AG08396 (cell line): Measurements from ENCODE around the gene CARMIL3.

Experiments used
- DNase-seq: peaks from one replicate; pipeline ENCODE4 v3.0.0; 2012; ENCODE audit warnings: low spot score, mixed read lengths

CARMIL3 gene

DNA sequence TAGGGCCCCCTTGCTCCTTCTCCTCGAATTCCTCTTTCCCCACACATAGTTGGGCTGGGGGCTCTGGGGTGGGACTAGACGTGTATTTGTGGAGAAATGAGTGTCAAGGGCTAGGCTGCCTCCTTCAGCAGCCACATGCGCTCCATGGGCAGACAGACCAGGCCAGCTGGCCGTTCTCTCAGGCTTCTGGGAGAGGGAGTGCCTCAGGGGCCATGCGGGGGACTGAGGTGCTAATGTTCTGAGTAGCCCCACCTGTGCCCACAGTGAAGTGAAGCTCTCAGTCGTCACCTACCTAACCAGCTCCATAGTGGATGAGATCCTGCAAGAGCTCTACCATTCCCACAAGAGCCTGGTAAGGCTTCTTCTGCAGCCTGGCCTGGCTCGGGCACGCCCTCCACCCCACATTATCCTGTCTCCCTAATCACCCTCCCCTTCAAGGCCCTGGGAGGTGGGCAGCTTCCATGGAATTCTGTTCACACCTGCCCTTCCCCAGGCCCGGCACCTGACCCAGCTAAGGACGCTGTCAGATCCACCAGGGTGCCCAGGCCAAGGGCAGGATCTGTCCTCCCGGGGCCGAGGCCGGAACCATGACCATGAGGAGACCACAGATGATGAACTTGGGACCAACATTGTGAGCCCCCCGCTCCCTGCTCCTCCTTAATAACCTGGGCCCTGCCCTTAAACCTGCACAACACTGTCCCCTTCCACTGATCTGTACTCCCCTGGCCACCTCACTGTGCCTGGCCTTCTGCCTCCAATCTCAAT is 10.6 kb downstream of the CARMIL3 start:
- DNase-seq, result no peak

DNA sequence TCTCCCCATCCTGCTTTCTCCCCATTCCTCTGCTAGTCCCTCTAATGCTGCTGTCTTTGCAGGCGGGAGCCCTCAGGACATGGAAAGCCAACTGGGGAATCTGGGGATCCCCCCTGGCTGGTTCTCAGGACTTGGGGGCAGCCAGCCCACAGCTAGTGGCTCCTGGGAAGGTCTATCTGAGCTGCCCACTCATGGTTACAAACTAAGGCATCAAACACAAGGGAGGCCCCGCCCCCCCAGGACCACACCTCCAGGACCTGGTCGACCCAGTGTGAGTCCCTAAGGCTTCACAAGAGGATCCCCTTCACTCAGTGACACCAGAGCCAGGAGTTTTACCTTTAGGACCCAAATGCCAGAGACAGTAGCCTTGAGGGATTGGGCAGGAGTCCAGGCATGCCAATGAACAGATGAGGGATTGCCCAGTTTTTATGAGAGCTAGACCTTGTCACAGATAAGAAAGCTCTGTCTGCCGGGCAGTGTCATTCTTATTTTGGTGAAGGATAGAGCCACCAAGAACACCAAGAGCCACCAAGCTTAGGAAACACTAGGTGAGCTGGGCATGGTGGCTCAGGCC is 11.5 kb downstream of the CARMIL3 start:
- no peak for DNase-seq

DNA sequence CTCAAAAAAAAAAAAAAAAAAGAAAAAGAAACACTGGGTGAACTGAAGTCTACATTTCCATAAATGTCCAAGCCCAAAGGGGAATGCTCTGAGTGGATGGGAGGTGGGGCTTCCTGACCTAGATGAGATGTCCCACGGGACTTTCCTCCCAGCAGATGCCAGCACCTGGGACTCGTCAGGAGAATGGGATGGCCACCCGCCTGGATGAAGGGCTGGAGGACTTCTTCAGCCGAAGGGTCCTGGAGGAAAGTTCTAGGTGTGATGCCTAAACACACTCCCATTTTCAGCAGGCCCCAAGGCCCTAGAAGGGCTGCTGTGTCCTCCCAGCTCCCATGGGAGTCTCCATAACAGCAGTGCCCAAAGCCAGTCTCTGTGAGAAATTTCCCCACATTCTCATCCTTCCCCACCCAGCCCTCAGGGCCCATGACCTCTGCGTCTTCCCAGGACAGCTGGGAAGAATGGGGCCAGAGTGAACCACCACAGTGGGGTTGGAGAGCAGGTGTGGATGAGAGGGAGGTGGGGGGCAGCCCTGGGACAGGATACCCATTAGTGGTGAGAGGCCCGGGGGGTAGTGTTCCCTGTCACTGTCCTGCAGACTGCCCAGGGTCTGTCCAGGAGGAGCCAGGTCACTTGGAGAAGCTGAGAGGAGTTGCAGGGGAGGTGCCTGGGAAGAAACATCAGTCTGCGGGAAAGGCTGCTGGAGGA is 12.4 kb downstream of the CARMIL3 start:
- DNase-seq, result no peak

DNA sequence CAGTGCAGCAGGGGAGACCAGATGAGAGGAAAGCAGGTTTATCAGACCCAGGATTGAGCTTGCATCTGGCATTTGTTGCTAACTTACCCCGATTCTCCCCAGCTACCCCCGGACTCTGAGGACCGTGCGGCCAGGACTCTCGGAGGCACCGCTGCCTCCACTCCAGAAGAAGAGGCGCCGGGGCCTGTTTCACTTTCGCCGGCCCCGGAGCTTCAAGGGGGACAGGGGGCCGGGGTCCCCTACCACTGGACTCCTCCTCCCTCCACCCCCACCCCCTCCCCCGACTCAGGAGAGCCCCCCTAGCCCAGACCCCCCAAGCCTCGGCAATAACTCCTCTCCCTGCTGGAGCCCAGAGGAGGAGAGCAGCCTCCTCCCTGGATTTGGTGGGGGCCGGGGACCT is 13.0 kb downstream of the CARMIL3 start:
- DNase-seq, result no peak

DNA sequence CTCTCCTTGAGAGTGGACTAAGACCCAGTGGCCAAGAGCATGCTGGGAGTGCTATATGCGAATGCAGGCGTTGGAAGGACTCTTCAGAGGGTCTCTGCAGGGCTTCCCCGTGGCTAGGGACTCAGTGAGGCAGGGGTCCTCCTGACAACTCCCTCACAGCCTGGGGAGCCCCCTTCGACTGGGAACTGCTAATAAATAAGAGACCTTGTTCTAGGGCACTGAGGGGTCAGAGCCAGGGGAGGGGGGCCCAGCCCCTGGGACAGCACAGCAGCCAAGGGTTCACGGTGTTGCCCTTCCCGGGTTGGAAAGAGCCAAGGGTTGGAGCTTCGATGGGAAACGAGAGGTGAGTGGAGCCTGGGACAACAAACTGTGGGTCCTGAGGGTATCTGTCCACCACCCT is 13.6 kb downstream of the CARMIL3 start:
- DNase-seq, result no peak

DNA sequence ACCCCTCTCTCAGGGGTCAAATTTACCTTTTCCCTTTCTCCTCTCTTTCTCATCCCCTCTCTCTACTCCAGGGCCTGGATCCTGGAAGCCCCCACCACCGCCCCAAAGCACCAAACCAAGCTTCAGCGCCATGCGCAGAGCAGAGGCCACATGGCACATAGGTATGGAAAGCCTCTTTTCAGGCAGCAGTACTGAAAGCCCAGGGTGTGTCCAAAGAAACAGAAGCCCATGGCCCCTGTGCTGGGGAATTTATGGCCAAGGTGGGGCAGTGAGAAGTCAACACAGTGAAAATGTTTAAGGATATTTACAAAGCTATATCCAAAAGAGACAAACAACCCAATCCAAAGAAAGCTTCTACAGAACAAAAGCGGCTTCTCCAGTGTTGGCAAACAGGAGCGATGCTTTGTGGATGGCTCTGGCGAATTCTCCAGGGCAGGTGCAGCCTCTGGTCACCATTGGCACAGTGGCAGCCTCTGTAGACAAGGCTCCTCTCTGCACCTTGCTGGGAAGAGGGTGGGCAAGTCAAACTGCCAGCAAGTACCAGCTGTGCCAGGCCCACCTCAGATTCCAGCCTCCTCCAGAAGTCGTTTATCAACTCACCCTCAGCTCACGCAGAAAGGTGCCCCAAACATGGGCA is 14.8 kb downstream of the CARMIL3 start:
- DNase-seq, result no peak

DNA sequence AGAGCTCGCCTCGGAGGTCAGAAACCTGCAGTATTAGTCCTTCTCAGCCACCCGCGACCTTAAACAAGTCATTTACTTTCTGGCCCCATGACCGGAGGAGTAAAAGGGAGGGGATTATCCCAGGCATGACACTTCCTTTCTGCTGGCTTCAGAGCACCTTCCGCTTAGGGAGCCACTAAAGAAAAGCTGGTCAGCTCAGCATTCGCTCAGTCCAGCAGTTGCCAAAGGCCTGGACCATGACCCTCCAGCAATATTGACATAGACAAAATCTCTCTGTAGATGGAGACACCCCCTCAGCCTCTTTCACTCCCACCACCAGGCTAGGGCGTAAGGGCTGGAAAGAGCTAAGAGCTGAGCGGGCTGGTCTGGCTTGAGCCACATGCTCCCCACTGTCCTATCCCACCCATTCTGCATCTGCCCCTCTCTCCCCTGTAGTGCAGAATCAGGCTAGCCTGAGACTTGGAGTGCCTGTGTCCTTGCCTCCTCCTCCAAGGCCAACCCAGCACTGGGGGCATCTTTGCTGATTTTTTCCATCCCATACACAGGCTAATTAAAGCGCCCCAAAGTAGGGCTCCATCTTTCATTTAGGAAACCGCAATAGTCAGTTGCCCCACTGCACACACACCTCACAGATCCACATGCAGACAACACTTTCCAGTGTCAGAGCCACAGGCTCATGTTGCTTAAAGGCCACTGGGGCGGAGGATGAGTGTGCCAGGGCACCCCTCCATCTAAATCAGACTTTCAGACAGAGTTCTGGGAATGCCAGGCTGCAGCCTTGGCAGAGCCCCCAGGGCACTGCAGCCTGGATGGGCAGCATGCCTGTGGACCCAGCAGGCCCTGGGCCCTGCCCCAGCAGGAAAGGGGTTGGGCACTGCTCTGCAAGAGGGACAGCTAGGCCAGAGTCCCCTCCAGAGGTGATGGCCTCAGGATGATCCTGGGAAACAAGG is 15.6 kb downstream of the CARMIL3 start:
- no peak for DNase-seq

DNA sequence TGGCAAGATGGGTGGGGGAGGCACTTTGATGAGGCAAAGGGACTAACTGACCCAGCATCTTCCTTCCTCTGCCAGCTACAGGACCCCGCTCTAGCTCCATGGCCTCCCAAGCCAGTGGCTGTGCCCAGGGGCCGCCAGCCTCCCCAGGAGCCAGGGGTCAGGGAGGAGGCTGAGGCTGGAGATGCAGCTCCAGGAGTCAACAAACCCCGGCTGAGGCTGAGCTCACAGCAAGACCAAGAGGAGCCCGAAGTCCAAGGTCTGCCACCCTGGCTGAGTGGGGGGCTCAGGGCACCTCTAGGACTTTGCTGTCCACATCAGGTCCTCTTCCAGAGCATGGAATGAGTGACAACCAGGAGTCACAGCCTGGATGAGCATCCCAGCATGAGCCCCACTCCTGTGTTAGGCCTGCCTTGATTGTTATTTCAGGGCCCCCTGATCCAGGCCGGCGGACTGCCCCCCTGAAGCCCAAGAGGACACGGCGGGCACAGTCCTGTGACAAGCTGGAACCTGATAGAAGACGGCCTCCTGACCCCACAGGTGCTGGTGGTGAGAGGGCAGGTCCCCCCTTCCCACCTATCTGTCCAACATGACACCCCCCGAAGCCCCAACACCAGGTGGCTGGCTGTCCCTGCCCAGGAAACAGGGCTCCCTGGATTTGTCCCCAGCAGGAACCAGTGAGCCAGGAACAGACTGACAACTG is 17.1 kb downstream of the CARMIL3 start:
- DNase-seq, result no peak

DNA sequence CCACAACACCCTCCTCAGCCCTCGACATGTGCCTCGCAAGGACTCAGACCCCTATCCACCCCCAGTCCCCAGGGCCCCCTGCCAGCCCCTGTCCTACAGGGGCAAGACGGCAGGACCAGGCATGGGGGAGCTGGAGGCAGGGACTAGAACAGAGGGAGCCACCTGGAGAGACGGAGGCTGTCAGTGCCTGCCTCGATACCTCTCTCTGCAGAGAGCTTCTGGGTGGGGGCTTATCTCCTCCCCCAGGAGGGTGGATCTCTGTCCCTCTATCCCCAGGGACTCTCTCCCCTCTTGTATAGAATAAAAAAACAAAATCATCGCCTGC is 17.6 kb downstream of the CARMIL3 start:
- no peak for DNase-seq

DNA sequence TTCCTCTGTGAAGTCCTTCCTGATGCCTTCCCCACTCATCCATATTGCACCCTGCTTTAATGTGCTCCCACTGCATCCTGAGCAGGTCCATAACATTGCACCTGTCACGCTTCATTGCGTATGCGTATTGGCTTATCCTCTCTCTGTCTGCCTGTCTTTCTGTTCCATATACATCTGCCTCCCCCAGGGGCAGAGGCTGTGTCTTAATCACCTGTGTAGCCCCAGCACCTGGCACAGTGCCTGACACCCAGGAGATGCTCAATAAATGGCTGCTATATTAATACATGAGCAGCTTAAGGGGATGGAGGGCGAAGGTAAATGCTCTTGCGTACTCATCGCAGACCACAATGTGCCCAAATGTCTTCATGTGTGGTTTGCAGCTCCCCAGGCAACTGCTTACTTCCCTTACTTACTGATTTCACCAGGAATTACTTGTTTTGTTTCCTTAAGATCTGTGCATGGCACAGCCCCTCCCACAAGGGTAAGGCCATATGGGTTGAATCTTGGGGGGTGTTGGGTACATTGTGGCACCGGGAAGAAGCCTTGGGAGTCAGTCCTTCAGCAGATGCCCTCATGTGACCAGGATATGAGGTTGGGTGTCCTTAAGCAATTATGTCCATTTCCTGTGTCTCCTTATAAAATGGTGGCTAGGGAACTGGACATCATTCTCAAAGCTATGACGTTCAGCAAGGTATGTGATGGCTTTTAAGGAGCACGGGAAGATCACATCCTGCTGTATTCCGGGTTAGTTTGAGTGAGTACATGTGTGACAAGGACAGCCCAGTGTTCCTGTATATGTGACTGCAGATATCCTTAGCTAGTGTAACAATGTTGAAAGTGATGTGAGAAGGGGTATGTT is 18.7 kb downstream of the CARMIL3 start:
- no peak for DNase-seq

DNA sequence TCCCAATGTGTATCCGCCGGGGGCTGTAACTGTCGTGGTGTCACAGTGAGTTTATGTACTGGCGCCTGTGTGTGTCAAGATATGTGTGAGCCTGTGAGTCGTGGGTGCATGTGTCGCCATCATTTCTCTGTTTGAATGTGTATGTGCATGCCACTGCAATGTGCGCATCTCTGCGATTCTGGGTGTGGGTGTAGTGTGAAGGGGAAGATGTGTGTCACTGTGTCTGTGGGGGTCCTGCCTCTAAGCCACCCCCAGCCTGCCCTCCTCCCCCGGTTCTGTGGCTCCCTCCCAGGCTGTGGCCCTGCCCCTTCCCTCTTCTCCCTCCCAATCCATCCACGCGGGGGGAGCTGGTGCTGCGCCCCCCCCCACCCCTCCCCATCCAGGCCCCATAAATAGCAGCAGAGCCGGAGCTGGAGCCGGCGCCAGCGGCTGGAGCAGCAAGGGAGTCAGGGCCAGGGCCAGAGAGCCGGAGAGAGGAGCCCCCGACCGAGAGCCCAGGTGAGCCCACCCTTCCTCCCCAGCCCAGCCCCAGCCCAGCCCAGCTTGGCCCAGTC is 19.4 kb downstream of the CARMIL3 start, which contains the start of gene CPNE6:
CPNE6 (plus strand) TSS at position 419 of the 554 bp plus-strand sequence. CDS start 1,375 bp downstream, outside the sequence.
- DNase-seq, result no peak

DNA sequence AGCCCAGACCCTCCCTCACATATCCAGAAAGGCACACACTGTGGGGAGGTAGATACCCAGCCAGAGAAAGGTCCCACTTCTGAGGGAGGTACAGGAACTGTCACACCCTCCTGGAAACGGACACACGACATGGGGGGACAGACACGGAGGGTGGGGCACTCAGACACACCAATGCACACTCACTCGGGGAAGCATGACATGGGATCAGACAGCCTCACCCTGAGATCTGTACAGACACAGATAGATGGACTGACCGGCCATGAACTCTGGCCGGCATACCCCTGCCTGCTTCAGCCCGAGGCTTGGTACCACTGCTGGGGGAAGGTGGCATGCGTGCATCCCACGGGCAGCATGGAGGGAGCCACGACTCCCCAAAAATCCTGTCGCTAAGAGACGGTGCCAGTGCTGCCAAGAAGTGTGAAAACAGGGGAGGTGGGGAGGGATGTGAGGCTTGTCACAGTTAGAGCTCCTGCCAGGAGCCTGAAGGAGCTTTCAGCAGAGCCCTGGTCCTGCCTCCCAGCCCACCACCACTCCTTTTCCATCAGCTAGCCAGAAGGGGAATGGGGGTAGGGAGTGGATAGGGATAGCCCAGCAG is 20.1 kb downstream of the CARMIL3 start:
- DNase-seq, result no peak

DNA sequence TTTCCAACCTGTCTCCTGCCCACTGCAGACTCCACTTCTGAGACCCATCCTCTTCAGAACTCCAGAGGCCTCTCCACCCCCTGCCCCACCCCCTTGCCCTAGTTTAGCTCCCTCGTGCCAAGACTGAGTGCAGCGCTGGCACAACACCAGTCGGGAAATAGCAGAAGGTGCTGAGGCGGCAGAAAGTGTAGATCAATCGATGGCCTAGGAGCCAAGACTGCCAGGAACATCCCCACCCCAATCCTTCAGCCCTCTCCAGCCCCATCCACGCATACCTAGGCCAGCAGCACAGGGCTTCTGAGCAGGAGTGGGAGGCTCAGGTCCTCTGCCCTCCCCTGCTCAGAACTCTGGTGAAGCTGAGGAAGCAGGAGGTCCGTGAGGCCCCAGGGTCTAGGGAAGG is 20.6 kb downstream of the CARMIL3 start:
- DNase-seq, result no peak

DNA sequence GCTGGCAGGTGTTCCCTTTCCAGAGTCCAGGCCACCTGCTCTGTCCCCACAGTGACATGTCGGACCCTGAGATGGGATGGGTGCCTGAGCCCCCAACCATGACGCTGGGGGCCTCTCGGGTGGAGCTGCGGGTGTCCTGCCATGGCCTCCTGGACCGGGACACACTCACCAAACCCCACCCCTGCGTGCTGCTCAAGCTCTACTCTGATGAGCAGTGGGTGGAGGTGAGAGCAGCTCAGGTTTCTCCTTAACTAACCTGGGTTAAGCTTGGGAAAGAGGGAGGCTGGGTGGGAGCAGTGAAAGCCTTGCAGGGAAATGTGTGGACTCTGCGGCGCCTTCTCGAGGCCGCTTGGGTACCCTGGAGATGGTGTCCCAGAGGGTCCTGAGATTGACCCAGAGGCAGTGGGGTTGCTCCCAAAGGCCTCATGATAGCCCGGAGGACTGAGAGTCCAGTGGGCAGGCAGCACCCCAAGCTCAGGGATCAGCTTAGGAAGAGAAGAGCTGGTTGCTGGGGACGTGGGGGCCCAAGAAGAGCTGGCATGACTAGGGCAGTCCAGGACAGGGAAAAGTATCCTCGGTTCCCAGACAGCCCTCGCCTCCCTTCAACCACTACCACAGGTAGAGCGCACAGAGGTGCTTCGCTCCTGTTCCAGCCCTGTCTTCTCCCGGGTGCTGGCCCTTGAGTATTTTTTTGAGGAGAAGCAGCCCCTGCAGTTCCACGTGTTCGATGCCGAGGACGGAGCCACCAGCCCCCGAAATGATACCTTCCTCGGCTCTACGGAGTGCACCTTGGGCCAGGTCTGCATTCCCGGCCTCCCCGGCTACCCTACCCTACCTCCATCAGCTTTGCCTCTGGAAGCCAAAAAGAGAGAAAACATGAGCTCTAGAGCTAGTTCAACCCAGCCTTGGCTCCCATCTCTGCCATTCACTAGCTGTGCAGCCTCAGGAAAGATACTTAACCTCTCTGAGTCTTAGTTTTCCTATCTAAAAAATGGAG is 21.4 kb downstream of the CARMIL3 start:
- DNase-seq, result no peak

DNA sequence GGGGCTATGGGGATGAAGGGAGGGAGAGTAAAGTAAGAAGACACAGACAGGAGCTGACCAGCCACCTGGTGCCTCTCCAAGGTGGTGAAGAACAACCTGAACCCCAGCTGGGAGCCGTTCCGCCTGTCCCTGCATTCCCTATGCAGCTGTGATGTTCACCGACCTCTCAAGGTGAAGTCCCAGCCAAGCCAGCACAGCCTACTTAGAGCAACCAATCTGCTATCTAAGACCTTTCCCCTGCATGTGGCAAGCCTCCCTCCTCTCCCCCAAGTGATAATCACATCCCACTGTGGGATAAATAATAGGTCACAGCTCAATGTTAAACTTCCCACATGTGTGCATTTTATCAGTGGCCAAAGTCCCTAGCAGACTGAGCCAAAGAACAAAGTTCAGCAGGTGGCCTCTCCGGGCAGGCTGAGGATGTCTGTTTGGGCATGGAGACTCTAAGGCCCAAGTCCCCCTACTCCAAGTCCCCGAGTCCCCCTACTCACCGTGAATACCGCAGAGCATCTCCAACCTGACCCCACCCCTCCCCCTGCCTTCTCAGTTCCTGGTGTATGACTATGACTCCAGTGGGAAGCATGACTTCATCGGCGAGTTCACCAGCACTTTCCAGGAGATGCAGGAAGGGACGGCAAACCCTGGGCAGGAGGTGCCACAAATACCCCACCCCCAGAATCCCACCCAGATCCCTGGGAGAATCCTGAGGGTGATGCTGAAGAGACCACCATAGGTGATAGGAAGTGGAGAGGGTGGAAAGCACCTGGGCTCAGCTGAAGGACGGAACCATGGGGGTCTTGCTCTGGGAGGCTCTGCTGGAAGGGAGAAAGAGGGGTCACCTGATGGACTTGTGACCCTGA is 23.0 kb downstream of the CARMIL3 start:
- no peak for DNase-seq

DNA sequence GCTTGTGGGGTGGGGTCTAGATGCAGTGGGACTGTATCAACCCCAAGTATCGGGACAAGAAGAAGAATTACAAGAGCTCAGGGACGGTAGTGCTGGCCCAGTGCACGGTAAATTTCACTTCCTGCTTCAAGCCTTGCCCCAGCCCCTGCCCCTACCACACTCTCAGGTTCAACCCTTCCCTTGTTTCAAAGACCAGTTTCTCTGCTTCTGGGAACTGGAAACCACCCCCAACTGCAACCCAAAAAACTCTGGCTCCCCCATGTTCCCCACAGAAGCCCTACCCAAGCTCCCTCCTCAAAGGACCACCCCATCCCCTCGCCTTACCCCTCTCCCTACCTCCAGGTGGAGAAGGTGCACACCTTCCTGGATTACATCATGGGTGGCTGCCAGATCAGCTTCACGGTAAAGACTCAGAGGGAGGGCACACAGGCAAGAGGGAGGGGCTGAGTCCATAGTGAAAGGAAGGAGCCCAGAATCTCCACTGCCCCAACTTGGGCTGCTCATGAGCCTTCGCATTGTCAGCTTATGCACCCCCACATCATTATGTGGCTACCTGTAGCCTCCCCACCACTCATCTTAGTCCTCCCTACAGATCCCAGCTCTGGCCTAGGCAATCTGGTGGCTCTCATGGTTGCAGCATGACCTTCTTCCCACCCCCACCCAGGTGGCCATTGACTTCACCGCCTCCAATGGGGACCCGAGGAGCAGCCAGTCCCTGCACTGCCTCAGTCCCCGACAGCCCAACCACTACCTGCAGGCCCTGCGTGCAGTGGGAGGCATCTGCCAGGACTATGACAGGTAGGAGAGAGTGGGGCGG is 23.9 kb downstream of the CARMIL3 start:
- no peak for DNase-seq

DNA sequence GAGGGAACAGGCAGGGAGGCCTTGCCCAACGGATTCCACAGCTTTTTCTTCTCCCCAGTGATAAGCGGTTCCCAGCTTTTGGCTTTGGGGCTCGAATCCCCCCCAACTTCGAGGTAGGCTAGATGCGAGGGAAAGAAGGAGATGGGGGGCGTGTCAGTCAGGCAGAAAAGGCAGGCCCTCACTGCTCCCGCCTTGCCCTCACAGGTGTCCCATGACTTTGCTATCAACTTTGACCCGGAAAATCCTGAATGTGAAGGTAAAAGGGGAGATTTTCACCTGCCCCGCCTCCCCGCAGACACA is 24.4 kb downstream of the CARMIL3 start:
- DNase-seq, result no peak
